Daoy (cell line): ENCODE data around the gene IL20RB. TPM values are rescaled to one million over a fixed set of nuclear protein-coding genes. Genes with fewer than 3 reads are reported as not detected.

ENCODE experiments used
- DNase-seq: peaks from one replicate; pipeline ENCODE4 v3.0.0-alpha.2; 2015; ENCODE audit warnings: low read depth
- total RNA-seq: library from RNA; depleted of rRNA; stranded (reverse); fragments of >200 nt; shearing (Covaris generic); gene quantifications from 2 replicates; pipeline ENCODE4 v1.2.3, GENCODE V29; 2014; rRNA removed

Gene IL20RB
- total RNA-seq = 1.3 and 1.5 TPM in 2 replicates

DNA sequence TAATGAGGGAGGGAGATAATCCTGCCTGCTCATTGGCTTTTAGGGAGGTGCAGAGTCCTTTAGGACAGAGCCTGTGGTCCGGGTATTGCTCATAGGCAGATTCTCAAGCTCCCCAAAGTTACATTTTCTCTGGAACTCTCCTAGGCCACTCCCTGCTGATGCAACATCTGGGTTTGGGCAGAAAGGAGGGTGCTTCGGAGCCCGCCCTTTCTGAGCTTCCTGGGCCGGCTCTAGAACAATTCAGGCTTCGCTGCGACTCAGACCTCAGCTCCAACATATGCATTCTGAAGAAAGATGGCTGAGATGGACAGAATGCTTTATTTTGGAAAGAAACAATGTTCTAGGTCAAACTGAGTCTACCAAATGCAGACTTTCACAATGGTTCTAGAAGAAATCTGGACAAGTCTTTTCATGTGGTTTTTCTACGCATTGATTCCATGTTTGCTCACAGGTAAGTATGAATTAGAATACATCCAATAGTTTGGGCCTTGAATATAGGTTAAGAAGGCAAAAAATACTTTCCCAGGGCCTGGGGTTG, at the start of gene IL20RB:
Gene IL20RB (plus strand): TSS at position 233 of the 538 bp plus-strand sequence. CDS start 131 bp downstream, at position 364.
- DNase-seq = peak; percentile 9

GRCh38 chr3:136908297-136908696, 49.5 kb upstream of the IL20RB start:
- no peak for DNase-seq

DNA sequence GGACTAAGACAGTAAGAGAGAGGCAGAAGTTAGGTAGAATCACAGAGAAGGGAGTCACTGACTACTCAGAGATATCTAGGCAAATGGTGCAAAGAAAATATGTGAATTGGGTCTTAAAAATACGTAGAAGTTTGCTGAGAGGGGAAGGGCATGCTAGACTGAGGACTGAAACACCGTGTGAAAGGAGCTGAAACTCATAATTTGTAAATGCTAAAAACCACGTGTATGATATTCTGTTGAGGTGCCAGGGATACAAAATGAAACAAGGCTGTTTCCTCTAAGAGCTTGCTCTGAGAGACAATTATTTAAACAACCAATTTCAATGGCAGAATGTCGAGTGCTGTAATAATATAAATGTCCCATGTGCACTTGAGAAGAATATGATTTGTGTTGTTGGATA, 48.6 kb upstream of the IL20RB start:
- no peak for DNase-seq

GRCh38 chr3:136910697-136911096, 47.1 kb upstream of the IL20RB start:
- DNase-seq = no peak

- DNase-seq = no peak
Measured at GRCh38 chr3:136913168-136913567, 44.6 kb upstream of the IL20RB start.

DNA sequence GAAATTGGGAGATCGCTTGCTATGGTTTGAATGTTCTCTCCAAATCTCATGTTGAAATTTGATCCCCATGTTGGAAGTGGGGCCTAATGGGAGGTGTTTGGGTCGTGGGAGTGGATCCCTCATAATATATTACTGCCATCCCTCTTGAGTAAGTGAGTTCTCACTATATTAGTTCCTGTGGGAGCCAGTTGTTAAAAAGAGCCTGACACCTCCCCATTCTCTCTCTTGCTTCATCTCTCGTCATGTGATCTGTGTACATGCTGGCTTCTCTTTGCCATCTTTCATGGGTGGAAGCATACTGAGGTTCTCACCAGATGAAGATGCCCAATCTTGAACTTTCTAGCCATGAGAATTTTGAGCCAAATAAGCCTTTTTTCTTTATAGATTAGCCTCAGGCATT, 43.0 kb upstream of the IL20RB start:
- no peak for DNase-seq

GRCh38 chr3:136916223-136916622, 41.6 kb upstream of the IL20RB start:
- DNase-seq = no peak

DNA sequence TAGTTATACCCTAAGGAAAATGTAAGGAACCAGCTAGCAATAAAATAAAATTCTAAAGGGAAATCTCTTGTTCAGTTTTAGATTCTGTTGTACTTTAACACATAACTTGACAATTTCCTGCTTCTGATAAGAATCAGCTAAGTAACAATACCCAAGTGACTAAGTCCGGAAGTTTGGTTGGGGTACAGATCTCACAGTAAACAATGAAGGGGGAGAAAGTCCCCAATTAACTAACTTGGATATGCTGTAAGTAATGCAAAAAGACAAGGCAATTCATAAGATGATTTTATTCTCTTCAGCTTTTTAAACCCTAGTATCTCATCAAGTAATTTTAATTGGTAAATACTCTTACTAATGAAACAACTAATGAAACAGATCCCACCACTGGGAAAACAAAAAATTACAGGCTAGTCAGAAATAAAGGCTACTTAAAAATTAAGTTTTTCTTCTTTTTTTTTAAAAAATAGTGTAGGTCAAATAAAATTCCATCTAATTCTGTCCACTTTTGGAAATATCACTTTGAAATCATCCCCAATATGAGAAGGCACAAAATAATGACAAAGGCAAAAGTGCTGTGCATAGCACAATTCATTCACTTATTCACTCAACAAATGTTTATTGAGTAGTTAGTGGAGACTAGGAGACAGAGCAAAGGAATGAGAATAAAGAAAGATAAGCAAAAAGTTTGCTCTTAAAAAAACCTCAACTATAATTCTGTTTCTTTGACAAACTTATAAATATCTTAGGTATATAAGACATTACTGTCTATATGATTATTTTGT, 37.8 kb upstream of the IL20RB start:
- peak; percentile 13 for DNase-seq

DNA sequence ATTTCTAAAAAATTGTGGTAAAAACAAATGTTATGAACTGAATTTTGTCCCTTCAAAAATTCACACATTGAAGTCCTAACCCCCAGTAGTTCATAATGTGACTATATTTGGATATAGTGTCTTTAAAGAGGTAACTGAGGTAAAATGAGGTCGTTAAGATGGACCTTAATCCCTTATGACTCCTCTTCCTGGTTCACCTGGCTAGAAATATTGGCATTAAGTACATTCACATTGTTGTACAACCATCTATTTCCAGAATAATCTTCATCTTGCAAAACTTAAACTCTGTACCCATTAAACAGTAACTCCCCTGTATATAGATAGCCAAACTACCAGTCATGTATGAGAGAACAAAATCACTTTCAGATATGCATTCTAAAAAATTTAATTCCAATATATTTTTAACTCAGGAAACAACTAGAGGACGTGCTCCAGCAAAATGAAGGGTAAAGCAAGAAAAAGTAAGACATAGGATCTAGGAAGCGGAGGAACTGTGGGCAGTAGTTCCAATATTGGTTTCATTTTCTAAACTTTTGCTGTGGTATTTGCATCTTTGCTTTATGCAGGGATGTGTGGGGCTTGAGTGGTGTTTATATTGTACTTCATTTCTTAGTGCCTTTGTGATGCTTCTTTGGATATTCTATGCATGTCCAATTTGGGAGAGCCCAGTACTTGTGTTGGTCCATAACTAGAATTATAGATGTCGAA, 36.7 kb upstream of the IL20RB start:
- DNase-seq = no peak

GRCh38 chr3:136925425-136926190, 32.2 kb upstream of the IL20RB start:
- DNase-seq = no peak

DNA sequence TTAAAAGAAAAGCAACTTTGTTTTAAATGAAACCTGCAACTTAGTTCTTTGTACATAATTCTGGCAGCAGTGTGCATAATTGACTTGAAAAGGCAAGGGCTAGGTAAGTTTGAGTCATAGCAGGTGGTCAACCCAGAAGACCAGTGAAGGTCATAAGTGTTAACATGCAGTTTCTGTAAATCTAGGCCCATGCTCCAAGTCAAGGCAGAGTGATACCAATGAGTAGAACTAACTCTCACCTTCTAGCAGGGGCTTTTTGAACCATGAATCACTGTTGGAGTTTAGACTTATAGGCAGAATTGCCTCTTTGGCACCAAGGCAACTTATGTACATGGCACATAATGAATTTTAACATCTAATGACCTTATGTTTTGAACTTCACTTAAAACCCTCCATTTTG, 29.5 kb upstream of the IL20RB start:
- DNase-seq = no peak

GRCh38 chr3:136929977-136930670, 27.7 kb upstream of the IL20RB start:
- peak; percentile 3 for DNase-seq

DNA sequence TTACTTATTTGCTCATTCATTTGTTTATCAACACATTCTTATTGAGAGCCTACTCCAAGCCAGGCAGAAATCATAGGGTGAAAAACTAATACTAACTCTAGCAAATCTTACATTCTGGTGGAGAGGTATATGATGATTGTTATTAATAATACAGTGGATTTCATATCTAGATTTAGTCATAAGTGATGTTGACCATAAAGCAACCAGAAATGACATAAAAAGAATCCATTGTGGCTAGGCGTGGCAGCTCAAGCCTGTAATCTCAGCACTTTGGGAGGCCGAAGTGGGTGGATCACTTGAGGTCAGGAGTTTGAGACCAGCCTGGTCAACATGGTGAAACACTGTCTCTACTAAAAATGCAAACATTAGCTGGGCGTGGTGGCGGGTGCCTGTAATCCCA, 26.2 kb upstream of the IL20RB start:
- no peak for DNase-seq

GRCh38 chr3:136932523-136932922, 25.3 kb upstream of the IL20RB start:
- no peak for DNase-seq

- no peak for DNase-seq
Measured at GRCh38 chr3:136932978-136933772, 24.6 kb upstream of the IL20RB start.

- no peak for DNase-seq
Measured at GRCh38 chr3:136937175-136937574, 20.6 kb upstream of the IL20RB start.

DNA sequence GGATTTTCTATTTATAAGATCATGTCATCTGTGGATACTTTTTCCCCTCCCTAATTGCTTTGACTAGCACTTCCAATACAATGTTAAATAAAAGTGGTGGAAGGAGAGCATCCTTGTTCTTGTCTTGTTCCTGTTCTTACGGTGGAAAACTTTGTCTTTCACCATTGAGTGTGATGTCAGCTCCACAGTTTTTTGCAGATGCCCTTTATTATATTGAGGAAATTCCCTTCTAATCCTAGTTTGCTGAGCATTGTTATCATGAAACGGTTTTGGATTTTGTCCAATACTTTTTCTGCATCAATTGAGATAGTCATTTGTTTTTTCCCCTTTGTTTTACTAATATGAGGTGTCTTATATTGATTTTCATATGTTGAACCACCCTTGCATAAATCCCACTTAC, 19.9 kb upstream of the IL20RB start:
- no peak for DNase-seq

DNA sequence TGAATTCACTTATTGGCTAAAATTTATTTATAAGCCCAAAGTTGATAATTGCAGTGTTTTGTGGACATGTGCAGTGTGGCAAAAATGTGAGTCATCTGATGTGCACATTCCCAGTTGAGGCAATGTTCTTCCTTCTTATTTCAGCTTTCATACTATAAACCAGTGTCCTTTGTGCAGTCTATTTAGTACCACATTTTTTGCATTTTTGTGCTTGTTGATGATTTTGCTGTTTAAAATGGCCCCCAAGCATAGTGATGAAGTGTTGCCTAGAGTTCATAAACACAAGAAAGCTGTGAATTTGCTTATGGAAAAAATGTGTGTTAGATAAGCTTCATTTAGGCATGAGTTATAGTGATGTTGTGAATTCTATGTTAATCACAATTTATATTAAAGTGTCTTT, 19.4 kb upstream of the IL20RB start:
- DNase-seq = no peak

GRCh38 chr3:136939489-136939888, 18.3 kb upstream of the IL20RB start:
- no peak for DNase-seq

DNA sequence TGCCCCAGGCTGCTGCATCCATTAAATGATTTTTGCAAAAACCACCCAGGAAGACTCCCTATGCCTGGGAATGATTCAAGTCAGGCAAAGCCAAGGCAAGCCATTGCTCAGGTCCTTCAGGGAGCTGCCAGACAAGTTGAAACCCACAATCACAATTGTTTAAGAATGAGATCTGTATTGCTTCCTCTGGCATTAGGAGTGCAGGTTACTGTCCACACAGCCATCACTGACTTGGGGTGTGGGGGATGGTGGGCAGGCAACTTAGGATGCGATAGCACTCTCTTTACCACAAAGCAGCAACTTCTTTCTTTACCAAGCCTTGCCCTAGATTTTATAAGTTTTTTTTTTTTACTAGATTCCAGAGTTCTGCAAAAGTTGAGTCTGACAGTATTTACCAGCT, 15.0 kb upstream of the IL20RB start:
- DNase-seq = no peak

DNA sequence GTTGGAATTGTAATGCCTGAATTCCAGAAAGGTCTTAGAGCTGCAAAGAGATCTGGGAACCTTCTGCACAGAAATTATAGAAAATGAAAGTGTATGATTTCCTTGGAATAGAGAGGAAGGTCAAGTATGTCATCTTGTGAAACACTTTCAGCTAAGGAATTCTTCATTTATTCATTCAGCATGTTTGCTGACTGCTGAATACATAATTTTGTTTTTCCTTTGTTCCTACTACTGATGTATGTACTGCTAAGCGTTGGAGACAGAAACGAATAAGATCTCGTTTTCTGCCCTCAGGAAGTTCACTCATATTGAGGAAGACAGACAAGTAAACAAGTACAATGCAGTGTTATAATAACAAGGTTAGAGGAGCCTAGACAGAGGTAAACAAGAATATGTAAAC, 14.3 kb upstream of the IL20RB start:
- DNase-seq = no peak
